NCI-H187 treated with DMSO at 0.1 percent for 48 hours (cell line): ENCODE data around the gene MPHOSPH9.

Source experiments
- DNase-seq: peaks from one replicate; lab custom pipeline; 2025; lab: John Stamatoyannopoulos, UW

The MPHOSPH9 gene

DNA sequence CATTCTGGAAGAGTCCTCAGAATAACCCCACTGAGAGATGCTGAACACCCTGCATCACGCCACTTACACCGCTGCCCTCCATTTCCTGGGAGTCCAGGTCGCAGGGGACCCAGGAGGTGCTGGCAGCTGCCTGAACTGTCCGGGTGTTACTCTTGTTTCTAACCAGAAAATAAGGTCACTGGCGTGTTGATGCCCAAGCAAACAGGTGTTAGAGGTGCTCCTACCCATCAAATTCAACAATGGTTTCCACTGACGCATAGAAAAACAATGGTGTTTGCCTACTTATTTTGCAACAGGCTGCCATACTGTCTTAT, 105.8 kb downstream of the MPHOSPH9 start:
- DNase-seq, result no peak

DNA sequence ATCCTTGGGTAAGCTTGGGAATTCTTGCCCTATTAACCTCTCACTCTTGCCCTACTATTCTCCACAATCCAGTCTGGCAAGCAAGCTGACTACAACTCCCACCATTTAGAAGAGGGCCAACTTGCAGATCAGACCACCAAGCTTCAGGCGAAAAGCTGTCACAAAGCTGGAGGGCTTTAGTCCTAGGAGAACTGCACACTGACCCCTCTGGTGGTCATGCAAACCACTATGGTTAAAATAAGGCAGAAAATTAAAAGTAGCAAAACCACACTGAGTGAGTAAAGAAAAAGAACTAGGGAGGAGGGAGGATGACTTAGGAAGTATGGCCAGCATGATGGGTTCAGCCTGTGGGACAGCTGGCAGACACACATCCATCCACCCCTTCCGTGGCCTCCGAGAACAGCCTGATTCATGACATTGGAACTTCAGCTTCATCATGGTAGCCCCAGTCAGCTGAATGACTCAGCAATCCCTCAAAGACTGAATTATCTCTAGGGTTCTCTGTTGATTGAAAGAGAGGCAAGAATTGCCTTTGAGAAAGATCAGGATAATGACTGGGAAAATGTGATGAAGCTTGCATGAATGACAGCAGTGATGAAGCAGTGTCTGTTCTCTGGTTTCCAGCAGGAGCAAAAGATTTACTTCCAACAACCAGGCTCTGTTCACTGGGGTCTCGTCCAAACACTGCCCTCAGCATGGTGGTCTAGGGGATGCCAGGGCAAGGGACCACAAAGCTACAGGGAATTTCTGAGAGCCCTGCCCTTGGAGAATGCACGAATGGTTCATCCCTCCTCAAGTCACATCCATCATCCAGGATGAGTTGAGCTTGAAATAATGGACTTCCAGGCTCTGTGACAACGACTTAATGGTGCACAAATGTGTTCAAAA, 106.4 kb downstream of the MPHOSPH9 start:
- DNase-seq, result no peak

DNA sequence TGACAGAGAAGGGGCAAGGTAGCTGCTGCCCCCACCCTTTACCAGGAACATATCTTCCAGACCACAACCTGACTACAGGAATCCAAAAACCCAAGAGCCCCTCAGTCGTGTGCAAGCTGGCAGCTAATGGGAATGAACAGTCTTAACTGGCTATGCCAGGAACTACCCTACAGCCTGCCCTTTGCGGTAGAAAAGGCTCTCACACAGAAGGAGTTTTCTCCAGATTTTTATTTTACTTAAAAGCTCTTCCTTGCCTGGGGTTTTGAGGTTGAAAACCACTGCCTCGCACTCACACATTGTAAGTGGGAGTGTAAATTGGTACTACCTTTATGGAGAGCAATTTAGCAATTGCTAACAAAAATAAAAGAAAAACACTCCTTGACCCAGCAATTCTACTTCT, 110.3 kb downstream of the MPHOSPH9 start:
- DNase-seq, result no peak

DNA sequence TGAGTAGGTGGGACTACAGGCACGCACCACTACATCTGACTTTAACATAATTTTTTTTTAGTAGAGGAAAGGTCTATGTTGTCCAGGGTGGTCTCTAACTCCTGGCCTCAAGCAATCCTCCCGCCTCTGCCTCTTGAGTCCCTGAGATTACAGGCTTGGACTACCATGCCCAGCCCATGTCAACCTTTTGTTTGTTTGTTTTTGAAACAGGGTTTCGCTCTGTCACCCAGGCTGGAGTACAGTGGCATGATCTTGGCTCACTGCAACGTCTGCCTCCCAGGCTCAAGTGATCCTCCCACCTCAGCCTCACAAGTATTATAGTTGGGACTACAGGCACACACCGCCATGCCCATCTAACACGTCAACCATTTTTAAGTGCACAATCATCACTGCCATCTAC, 111.3 kb downstream of the MPHOSPH9 start:
- DNase-seq, result no peak

DNA sequence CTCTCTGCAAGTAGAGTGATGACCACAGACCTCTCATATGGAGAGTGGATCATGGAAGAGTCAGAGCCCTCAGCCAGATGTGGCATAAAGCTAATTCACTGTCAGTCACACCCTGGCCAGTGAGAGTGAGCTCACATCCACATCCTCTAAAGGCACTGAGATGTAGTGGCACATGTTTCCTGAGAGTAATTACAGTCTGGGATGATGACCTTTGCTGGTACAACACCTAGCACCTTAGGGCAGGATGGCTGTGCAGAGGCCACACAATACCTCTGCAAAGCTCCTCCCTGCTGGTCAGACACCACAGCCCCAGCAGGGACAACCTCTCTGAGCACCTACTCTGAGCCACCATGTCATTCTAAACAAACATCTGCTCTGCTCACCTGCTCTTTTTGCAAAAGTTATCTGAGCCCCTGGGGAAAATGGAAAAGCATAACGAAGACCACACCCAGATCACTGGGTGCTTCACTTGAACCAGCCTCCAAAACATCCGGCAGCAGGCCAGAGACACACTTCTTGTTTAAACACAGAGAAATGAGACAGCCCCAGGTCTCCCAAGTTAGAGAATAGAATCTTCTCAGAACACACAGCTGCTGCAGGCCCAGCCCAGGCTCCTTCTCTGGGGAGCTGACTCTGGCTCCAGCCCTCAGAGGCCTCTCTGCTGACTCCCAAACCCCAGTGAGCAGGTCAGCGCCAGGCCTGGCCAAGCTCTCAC, 112.3 kb downstream of the MPHOSPH9 start:
- no peak for DNase-seq

DNA sequence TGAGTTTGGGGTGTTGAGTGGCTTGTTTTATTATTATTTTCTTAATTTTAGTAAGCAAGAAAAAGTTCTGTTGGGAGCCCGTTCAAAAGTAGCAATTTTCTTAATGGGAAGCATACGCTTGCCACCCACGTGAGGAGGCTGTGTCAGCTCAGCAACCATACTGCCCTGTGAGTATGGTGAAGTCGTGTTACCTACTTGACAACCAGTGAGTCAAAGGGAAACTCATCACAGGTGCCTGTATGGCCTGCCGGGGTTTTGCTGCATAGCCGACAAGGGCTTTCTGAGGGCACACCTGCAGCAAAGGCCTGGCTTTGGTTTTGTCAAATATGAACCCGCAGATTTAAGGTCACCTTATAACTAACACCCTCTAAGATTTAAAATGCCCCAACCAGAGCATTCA, 113.1 kb downstream of the MPHOSPH9 start:
- no peak for DNase-seq

DNA sequence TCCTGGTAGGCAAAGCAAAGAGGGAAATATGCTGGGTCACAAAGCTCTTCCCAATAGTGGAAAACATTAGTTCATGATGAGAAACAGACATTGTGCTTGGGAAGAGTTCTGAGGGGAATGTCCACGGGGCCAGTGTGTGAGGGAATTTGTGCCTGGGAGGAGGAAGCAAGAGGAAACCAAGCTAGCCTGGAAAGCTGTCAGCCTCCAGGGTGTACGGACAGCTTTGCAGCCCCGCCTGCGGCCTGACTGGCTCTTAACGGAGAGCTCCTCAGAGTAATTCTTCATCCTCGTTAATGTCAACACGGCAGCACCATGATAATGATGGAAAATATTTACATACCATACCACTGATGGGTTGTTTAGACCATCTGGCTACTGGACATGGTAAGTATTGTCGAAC, 114.4 kb downstream of the MPHOSPH9 start:
- DNase-seq, result no peak

DNA sequence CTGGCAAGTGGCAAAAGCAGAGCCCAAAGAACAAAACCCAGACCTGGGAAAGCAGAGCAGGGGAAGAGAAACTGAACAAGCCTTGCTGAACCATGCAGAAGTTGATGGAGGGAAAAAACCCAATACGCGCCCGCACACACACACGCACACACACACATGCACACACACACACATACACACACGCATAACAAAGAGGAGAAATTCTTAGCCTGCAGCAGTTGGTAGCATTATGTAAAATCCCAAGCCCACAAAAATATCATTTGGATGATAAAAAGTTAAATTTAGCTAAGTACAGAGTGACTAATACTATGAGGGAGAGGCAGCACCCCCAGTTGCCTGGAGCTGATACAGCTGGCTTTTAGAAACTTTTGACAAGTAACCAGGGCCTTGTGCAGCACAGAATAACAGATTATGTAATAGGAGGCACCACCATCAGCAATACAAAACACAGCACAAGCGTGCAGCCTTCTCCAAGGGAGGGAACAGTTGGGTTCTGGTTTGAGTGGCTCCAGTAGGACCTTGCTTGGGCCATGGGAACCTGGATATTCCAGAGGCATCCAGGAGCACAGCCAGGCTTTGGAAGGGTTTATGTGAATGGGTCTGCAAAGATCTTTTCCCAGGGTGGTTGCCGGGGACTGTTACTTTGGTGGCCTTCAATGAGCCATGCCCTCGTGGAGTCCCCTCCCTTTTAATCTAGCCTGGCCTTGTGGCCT, 117.4 kb downstream of the MPHOSPH9 start:
- no peak for DNase-seq

DNA sequence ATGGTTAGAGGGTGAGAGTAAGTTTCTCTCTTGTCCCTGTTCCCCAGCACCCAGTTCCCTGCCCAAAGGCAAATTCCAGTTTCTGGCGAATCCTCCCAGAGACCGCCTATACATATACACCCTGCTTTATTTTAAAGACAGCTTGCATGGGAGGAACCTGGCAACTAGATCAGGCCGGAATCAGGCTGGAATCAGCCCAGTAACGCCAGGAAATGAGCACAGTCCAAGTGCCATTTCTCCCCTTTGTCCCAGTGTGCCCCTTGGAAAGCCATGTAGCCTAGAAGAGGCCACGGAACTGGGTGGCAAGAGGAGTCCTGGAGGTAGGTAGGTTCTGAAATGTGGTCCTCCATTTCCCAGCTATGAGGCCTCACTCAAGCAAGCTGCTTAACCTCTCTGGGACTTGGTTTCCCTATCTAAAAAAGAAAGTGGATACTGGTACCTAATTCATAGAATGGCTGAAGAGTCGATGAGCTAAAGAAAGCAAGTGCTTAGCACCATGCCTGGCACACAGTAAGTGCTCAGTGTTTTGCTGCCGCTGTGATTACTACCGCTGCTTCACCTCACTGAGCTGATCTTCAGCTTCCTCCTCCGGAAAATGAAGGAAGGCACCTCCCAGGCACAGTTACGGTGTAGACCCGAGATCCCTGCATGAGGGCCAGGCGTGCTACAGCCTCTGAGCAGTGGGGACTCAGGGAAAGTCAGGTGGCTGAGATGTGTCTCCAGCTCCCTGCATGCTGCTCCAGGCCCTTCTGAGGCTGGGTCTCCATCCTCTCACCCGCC, 118.4 kb downstream of the MPHOSPH9 start:
- DNase-seq, result no peak

DNA sequence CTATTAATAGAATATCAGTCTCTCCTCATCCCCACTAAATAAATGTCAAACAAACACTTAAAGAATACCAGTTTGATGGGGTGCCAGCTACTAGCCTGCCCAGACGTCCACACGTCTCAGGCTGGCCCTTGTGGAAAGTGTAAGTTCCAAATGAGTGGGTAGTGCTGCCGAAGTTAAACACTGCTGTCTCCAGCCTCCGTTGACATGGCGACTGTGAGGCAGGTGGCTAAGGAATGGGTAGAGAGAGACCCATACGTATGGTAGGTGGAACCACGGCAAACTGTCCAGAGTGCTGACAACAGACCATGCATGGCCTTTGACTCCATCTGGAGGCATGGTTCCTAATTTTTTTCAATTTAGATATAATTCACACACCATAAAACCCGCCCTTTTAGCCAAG, 119.9 kb downstream of the MPHOSPH9 start:
- DNase-seq, result no peak

DNA sequence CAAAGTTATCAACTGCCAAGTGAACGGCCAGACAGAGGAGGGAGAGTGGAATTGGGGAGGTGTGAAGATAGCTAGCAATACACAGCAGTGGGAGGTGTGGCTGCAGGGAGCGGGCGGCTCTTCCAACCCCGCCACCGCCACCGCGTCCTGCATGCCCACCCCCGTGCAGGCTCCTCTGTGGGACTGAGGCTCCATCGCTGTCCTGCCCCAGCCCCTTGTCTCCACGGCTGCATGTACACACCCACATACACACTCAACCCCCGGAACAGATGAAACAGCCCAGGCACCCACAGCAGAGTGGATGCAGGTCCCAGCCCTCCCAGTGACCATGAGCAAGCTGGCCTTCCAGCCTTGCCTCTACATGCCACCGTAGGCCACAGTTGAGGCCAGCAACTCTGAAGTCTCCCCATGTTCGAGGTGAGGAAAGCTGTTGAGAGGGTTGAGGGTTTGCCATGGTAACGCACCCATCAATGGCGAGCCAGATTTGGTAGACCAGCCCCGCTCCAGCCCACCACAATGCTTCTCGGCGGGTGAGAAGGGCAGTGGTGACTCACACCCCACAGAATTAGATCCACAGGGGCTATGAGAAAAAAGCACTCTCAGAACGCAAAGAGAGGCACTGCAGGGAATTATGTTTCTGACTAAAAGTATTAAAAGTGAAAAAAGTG, 121.3 kb downstream of the MPHOSPH9 start:
- DNase-seq, result no peak

DNA sequence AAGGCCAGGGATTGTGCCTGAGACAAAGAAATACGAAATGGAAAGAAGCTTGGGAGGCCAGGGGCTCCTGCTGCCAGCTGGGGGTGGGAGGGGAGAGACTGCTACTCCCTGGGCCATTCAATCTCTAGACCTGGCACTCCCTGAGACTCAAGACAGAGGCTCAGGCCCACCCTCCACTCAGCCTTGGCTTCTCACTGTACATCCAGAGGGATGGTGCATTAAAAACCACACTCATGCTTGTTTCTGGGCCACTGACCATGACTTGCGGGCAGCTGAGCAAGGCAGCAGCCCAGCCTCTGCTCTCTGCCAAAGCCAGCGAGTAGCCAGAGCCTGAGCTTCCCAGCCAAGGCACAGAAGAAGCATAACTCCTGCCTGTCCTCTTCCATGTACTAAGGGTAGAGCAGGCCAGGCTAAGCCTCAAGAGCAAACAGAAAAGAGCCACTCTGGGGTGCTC, 123.6 kb downstream of the MPHOSPH9 start:
- DNase-seq, result no peak

DNA sequence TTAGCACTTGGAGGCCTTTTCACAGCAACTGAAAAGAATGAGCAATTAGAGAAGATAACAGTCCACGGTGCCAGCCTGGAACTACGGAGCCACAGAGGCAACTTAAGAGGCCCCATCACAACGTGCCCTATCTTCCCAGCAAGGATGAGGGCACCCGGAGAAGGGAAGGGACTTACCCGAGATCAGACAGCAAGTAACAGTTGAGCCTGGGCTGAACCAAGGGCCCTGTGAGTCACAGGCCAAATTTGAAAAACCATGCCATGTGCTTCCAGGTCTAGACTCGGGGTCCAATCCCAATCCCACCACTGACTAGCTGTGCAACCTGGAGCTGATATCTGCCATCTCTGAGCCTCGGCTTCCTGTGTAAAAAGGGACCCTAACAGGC, 124.3 kb downstream of the MPHOSPH9 start:
- DNase-seq, result no peak

DNA sequence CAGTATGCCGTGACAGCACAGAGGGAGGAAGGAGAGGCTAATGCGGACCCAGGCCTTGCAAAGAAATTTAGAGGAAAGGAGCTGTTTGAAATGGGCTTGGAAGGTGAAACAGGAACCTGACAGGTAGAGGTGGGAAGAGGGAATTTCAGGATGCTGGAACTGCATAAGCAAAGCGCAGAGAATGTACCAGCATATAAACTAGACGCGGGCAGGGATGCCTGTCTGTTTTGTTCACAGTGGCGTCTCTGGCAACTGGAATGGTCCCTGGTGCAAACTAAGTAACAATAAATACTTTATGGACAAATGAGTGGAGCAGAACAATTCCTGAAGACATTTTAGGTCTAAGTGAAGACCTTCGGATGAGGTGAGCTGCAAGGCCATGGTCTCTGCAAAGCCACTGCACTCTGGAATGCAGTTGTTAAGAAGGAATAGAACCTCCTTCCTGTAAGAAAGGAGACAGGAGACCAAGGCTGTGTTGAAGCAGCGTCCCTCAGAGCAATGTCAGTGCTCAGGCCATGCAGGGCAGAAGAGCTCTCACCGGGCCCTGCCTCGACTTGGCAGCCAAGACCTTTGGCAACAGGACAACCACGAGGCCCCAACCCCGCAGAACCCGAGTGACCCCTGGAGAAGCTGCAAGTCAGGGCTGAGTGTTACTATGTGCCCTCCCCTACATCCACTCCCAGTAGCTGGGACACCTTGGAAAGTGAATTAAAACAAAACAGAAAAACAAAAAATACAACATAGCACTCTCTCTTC, 124.8 kb downstream of the MPHOSPH9 start:
- DNase-seq, result no peak

DNA sequence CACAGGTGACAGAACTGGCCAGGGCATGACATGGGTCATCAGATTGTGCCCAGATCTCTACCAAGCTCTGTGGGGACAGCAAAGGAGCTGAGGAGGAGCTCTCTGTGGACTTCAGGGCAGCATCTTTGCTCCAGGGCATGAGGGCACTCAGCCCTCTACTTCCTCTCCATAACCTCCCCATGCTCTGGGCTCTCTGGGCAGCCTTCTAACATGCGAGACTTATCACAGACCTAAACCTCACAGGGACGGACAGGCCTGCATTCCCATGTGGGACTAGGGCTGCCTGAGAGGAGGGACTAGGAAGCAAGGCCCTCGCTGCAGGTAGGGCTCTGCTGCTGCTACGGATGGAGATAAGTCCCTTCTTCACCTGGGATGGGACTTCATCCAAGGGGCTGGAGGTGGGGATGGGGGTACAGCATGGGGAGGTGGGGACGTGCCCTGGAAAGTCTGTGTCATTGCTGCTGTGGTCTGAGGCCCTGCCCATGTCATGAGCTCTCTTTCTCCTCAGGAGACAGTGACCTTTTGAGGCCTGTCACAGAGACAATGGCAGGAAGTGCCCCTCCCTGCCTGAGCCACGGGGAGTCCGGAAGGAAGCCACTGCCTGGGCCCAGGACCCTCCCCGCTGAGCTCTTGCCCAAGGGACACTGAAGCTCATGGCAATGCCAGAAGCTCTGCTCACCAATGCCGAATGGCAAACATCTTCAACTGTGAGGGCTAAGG, 126.1 kb downstream of the MPHOSPH9 start:
- DNase-seq, result no peak

DNA sequence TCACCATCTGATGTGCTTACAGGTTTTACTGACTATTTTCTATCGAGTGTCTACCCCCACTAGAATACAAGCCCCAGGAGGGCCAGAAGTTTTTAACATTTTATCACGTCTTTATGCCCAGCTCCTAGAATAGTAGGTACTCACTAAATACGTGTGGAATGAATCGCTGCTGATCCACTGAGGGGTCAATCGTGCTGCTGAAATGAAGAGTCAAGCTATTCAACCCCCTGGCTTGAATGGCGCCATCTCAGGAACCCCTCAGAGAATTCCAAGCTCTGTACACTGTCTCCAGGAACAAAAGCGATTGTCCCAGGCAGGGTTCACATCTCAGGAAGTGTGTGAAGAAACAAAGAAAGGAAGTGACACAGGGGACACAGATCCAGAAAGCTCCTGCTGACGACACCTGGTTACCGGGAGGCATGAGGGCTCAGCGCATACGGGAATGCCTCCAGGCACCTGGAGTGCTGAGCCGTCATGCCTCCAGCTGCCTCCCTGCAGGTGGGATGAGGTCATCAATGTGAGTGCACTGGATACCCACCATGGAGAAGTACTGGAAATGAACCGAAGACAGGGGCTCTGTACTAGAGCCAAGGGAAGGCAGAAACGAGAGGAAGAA, 127.6 kb downstream of the MPHOSPH9 start:
- DNase-seq, result no peak

DNA sequence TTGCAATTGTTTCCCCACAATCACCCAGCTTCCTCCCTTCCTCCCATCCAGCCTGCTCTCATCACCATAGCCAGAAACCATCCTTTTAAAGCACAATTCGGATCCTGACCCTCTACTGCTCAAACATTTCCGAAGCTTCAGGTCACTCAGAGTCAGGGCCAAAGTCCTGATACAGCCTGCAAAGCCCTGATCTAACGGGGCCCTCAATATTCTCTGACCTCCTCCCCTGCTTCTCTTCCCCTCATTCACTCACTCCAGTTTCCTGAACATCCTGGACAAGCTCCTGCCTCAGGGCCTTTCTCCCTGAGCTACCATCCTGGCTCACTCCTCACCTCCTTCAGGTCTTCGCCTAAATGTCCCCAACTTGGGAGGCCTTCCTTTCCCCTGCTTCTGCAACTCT, 128.1 kb downstream of the MPHOSPH9 start:
- DNase-seq, result no peak
